HG03108 (cell line): ENCODE data around the gene CA11.
A peak's percentile ranks its signal among the peaks of the same experiment; 100 is the strongest.
"Not testable (repeated sequence)": the region's sequence is repeated elsewhere in the genome, so short reads cannot be mapped to it uniquely, and the experiment has no call there.

Experiments
- ATAC-seq: cut with Tn5 transposase; IDR thresholded peaks from one replicate; pipeline ENCODE4 v1.9.1; 2021; ENCODE audit warnings: moderate library complexity; ENCODE audit not compliant: unreplicated experiment

The CA11 gene

DNA sequence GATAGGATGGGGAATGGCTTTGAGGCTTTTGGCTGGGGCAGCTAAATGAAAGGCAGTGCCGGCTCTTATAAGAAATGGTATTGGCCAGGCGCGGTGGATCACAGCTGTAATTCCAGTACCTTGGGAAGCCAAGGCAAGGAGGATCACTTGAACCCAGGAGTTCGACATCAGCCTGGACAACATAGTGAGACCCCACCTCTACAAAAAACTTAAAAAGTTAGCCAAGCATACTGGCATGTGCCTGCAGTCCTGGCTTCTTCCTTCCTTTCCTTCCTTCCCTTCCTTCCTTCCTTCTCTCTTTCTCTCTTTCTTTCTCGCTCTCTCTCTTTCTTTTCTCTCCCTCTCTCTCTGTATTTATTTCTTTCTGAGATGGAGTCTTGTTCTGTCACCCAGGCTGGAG is 3.1 kb downstream of the CA11 start:
- no peak for ATAC-seq

DNA sequence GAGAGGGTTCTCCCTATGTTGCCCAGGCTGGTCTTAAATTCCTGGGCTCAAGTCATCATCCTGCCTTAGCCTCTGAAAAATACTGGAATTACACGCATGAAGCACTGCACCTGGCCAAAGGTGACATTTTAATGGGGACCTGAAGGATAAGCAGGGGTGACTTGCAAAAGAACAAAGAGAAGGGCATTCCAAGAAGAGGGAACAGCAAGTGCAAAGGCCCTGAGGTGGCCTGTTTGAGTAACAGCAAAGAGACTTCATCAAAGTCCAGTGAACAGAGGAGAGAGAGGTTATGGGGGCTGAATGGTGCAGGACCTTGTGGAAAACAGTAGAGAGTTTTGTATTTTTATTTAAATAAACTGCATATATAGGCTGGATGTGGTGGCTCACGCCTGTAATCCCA is 4.1 kb downstream of the CA11 start:
- no peak for ATAC-seq

DNA sequence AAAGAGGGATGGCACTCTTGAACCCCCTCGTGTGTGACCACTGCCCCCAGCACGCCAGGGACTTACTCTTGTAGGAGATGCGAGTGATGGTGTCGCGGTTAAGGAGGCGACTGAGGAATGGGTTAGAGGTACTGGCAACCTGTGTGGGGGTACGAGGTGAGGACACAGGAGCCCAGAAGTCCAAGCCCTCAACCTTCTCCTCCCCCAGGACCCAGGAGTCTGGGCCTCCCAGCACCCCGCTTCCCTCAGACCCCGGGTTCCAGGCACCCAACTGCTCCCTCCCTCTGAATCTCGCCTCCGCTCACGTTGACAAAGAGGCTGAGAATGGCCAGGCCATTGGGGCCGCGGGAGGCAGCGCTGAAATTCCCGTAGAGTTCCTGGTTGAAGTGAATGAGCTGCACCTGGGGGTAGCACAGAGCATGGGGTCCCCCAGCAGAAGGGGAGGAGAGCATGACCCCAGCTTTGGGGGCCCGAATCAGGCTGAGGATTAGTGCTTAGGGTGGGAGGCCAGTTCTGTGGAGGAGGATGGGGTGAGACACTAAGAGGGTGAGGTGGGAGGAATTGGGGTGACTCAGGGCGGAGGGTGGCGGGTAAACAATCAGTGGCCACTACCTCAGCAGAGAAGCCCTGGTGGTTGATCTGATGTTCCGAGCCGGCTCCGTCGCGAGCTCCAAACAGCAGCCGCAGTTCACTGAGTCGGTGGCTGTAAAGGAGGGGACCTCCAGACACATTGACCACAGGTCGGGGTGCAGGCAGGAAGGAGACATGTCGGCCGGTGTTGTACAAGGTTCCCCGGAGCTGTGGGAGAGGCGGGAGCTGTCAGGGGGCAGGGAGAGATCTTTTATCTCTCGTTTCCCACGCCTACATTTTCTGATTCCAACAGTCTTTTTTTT is 6.3 kb downstream of the CA11 start:
- no peak for ATAC-seq

DNA sequence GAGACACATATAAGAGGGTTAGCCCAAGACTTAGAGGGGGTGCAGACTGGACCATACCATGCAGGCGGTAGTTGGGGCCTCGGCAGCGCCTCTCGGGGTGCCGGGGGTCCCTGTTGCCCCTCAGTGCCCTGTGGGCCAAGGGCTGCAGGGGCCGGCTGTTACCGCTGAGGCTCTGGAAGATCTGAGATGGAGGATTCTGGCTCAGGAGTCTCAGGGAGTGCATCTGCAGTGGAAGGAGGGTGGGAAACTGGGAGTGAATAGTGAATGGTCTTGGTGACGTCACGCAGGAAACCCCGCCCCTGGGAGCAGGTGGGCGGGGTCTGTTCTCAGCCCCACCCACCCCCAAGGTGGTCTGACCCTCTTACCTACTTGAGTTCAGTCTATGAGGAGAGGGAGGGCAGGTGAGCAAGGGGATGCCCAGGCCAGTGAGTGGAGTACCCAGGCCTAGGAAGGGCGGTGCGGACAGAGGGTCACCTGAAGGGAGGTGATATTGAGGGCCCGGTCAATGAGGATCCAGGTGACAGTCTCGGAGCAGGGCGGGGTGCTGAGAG is 7.1 kb downstream of the CA11 start:
- ATAC-seq: no peak

DNA sequence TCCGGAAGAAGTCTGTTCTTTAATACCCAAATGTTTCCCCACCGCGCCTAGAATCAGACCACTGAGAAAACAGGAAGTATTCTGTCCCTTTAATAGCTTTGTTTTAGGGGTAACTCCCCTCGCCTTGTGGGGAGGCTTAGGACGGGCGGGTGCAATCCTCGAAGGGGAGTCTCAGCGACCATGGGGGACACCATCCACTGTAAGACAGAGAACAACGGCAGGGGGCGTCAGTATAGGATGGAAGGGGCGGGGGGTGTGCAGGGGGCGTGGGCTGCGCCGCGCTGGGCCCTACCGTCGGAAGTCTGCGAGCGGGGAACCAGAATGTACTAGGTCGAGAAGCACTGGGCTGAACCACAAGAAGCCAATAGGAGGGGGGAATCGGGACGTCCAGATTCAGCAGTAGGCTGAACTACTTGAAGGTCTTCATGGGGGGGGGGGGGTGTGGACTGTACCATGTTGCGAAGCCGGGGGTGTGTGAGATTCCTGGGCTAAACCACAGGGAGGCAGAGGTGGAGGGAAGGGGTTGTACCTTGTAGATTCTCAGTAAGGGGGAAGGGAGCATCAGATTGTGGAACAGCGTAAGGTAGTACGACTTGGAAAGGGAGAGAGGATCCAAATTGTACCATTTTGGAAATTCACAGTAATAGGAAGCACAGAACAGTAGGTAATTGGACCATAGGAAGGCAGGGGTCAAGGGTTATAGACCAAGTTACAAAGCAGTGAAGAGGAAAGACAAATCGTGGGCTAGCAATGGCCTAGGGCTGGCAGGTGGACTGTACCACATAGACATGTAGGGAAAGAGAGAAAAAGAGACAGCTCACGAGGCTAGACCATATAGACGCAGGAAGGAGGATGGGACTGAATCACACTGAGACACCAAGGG is 7.8 kb downstream of the CA11 start:
- ATAC-seq: peak; percentile 3

DNA sequence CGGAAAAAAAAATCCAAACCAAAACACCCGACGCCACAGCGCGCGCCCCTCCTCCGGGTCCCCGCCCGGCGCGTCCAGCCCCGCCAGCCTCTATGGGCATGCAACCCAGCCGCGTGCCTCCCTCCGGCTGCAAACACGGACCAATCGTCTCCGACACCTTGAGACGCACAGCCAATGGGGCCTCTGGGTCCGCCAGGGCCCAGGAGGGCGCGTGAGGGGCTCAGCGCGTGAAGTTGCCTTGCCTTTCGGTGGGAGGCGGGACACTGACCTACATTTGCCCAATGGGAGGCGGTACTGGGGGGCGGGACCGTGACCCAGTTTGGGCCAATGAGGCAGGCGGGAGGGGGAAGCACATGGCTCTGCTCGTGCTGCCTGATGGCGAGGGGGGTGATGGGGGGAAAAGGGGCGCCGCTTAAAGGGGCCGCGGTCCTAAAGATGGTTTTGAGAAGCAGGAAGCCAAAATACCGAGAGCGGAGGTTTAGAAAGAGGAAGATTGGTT is 8.5 kb downstream of the CA11 start:
- peak; percentile 66 for ATAC-seq

DNA sequence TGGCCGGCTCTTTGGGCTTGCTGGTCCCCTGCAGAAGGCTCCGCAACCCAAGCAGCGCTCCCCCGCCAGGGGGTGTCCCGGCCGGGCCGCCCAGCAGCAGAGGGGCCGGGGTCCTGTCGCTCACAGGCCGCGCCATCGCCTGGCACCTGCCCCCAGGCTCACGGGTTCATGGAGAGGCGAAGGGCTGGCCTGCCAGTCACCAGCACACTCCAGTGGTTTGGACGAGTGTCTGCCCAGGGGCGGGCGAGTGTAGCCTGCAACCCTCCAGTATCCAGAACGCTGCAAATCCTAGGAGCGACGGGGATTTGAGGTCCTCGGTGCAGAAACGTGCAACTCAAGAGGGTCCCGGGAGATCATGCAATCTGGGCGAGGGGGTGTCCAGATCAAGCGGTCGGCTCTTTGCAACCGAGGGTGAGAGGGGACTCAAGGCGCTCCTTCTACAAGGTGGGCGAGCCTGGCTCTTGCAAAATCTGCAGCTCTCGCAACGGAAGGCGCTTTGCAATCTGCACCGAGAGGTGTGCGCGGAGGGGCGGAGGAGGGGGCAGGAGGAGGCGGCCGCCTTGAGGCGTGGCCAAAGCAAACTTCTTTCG is 9.0 kb downstream of the CA11 start, which contains the start of gene DBP:
DBP (minus strand) TSS at position 521 of the 590 bp plus-strand sequence; CDS start at position 136, 385 bp downstream.
- ATAC-seq: peak; percentile 0

DNA sequence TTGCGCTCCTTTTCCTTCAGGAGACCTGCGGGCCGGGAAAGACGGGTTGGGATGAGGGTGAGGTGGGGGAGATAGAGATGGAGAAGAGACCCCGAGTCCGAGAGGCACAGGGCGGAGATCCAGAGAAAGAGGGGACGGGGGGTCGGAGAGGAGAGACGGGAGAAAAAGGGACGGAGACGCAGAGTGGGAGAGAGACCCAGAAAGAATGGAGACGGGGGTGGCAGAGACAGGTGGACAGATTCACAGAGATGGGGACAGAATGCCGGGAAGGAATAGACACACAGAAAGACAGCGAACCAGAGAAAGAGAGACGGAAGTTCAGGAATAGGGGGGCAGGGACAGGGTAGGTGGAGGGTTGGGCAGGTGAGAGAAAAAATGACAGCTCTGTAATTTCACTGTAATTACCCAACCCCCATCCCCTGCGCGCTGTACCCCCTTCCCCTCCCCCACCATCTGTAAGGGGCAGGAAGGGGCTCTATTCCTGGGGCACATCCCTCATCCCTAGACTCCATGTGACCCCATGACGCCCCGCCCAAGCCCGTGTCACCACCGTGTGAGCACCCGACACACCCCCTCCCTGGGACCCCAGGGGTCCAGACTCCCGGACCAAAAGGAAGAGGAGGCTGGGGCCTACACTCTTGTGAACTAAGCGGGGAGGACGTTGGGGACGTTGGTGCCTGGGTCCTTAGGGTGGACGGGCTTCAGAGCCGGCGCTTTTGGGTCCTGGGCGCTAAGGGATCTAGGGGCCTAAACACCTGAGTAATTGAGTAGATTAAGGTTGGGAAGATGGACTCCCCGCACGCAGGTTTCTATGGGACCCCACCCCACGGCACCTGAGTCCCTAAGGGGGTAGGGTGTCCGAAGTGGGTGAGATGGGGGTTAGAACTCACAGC is 9.8 kb downstream of the CA11 start:
- ATAC-seq: no peak

DNA sequence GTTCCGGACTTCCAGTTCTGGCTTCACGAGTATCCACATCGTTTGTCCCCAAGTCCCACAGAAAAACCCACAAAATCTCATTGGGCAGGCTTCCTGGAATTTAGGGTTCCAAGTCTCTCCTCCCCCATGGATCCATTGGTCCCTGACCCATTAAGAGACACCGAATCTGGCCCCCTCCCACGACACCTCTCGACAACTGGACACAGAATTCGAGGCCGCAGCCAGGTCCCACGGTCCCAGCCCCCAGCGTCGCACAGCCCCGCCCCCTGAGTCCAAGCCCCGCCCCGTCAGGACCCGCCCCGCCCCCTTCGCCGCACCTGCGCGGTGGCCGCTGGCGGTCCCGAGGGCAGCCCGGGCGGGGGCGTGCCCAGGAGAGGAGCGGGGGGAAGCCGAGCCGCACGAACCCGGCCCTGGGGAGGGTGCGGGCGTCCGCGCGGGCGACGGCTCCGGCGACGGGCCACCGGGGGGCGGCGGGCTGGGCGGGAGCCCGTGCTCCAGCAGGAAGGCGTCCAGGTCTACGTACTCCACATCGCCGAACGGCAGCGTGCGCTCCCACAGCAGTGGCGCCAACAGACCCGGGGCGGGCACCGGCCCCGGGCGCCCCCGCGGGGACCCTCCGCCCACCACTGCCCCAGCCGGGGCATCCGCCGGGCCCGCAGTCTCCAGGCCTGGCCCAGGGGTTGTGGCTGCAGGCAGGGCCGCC is 10.6 kb downstream of the CA11 start:
- ATAC-seq: no peak

DNA sequence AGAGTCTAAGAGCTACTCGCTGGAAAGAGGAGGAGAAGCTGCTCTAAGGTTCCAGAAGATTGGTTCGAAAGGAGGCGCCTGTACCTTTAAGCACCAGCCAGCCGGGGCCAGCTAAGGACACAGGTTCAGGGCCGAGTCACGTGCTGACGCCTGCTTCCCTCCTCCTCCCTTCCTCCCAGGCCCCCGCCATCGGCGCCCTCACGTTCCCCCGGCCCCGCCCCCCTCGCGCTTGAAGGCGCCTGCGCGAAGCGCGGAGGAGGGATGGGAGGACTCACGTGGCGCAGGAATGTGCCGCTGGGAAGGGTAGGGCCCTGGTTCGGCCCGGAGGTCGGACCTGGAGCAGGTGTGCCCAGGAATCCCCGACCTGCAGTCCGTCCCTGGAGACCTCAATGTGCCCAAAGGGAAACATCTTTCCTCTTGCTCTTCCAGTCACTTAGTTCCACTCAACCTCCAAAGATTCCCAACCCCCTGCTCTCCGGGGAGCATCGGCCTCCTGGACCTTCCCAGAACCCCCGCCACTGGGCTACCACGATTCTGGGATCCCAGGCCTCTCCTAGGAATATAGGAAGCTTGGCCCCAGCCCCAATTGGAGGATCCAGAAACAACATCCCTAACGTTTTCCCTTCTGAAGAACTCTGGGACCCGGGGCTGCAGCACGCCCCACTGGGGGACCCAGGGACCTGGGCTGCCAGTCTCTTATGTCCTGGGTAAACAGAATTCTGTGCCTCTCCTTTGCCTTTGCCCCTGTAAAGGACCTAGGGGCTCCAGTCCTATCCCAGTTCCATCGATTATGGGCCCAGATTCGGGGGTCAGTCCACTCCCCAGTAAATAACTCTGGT is 11.3 kb downstream of the CA11 start:
- ATAC-seq: peak; percentile 23

DNA sequence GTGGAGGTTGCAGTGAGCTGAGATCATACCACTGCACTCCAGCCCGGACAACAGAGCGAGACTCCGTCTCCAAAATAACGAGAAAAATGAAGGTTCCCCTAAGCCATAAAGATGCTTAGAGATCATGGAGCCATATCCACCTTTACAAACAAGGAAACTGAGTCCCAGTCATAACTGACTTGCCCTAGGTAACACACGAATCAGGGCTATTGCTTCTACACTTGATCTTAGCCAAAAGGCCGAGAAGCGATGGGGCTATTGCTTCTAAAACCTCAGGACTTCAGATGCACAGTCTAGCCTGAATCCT is 12.0 kb downstream of the CA11 start:
- ATAC-seq: no peak

DNA sequence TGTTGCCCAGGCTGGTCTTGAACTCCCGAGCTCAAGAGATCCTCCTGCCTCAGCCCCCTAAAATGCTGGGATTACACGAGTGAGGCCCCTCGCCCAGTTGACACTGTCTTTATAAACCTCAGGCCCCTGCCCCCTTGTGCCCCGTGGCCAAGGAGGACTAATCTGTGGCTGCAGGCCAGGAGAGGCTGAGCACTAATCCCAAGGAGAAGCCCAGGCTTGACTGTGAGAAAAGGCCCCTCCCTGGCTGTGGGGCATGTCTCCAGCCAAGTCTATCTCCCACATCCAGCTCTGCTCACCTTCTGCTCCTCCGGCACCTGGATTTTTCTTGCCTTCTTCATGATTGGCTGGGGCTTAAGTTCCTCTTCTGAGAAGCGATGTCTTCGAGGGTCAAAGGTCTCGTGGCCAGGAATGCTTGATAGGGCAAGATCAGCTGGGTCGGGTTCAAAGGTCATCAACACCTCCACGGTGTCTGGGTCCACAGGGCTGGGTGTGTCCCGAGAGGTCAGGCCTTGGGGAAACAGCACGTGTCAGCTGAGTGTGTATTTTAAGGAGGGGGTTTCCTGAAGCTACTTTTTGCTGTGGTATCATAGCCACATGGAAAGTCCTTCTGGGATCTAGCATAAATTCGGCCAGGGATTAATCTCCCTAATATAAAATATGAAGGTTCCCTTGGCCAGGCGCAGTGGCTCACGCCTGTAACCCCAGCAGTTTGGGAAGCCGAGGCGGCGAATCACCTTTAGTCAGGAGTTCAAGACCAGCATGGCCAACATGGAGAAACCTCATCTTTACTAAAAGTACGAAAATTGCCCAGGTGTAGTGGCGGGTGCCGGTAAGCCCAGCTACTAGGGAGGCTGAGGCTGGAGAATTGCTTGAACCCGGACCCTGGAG is 12.6 kb downstream of the CA11 start:
- no peak for ATAC-seq

DNA sequence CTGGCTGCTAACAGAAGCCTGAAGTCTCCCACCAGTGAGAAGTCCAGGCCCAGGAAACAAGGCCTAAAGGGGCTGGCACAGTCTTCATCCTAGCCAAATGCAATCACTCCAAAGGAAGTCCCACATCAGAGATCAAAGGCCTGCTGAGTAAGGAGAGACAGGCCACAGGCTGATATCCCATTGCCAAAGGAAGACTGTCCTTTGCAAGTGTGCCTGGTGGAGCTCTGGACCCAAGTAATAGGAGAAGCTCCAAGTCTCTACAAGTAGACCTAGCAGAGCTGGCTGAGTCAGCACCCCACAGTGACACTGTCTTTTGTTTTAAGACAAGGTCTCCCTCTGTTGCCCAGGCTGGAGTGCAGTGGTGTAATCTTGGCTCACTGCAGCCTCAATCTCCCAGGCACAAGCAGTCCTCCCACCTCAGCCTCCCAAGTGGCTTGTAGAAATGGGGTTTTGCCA is 13.3 kb downstream of the CA11 start:
- no peak for ATAC-seq

DNA sequence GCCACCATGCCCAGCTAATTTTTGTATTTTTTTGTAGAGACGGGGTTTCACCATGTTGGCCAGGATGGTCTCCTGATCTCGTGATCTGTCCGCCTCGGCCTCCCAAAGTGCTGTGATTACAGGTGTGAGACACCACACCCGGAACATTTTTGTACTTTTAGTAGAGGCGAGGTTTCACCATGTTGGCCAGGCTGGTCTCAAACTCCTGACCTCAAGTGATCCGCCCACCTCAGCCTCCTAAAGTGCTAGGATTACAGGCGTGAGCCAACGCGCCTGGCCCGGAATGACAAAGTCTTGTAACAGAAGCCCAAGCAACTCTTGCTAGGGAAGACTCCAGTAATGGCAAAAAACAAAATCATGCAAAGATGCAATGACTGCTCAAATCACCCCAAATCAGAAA is 13.7 kb downstream of the CA11 start:
- ATAC-seq: not testable (repeated sequence)

DNA sequence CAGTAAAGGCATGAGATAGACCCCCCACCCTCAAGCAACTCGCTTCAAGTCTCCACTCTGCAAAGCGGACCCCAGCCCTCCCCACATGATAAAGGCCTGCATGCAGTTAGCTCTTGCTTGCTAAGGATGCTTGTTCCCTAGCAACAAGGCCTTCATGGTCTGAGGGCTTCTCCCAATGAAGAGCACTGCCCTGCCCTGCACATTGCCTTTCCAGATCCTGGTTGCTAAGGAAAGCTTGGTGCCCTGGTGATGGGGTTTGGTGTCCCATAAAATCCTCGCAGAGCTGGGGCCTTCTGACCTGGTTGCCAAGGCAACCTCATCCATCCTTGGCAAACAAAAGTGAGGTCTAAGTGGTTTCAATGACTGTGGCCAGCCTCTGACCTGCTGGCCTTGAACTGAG is 14.8 kb downstream of the CA11 start:
- no peak for ATAC-seq

DNA sequence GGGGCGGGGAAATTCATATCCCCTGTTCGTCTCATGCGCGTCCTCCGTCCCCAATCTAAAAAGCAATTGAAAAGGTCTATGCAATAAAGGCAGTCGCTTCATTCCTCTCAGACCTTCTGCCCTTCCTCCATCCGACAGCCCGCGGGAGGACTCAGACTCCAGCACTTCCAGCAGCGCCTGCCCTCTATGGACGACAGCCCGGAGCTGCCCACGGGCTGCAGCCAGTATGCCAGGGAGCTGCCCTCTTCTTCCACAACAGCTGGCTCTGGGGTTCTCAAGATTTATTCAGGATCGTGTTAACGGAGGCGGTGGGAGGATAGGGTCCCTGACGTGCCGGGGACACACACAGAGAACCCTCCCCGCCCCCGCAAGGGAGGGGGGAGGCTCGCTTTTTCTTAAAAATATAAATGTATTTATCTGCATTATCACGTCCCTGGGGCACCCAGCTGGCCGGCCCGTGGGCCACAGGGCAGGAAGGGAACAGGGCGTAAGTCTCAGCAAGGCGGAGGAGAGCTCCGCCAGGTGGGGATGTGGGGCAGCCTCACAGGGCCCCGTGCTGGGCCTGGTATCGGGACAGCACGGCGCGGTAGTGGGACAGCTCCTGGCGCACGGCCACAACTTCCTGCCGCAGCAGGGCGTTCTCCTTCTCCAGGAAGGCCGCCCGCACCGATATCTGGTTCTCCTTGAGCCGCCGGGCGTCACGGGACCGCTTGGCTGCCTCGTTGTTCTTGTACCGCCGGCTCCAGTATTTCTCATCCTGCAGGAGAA is 15.5 kb downstream of the CA11 start:
- ATAC-seq: no peak
